ENCODE results near the gene HSH2D. TPM values are rescaled to one million over a fixed set of nuclear protein-coding genes. Genes with fewer than 3 reads are reported as not detected.

HSH2D gene
- total and polyA plus RNA-seq, 2 of the 13 experiments (the other 11 are each of a cell fraction or from before 2014, with no cell fraction given): 0.69 to 3.2 TPM

GRCh38 chr19:16202320-16203255 is 59.1 kb downstream of the HSH2D start:
- no peak overlapping the region for H2AFZ ChIP-seq (ENCODE audit: low read length)
- BruUV-seq (replicated peaks): no TSS peak
- POLR2A ChIA-PET: no interaction called here
- no peak overlapping the region for H3K9ac ChIP-seq (ENCODE audit: insufficient read depth, low read depth, low read length)
- in situ Hi-C loops (cut with HindIII; ENCODE audit: extremely low pct_ligation_motif_present, low pct_unique_long_range_greater_than_20kb): no loop called here
- H3K4me2 ChIP-seq (ENCODE audit: low read depth, low read length): no peak overlapping the region
- CTCF ChIA-PET (ENCODE audit: low intra/inter-chr PET ratio, low total read pairs): no interaction called here
- H3K79me2 ChIP-seq (ENCODE audit: insufficient read depth, low read length): peaks cover 23% of the 10 kb centered on the region
- 87% methylated on average over 20 of the region's 22 CpGs for WGBS (ENCODE audit: low lambda C conversion rate)
- DNase-seq (ENCODE audit: low spot score) (no peak), FAIRE-seq (no peak), ATAC-seq (no peak)
- no peak overlapping the region for H3K27ac ChIP-seq (ENCODE audit: extremely low read length, insufficient read depth, low read length)
- peaks cover 17 to 32% of the 10 kb centered on the region in 2 experiments; a peak in 4 of 5 replicates for H3K36me3 ChIP-seq (replicated peaks in 1 of 2; ENCODE audit: control insufficient read depth in 1 of 2, insufficient read depth in 2 of 2, low read length in 2 of 2)
- TF ChIP-seq ZBTB38 (CRISPR knock-in tag; IDR thresholded peaks at IDR 0.05) (0 out of 2 replicates have a peak, but pooled peaks have one; percentile 10), TEAD3 (CRISPR knock-in tag; optimal IDR thresholded peaks at IDR 0.05; ENCODE audit: borderline replicate concordance) (no peak), ZBTB33 (CRISPR knock-in tag; IDR thresholded peaks at IDR 0.05) (peak; percentile 90)
- H3K4me3 ChIP-seq (replicated peaks in 1 of 3; ENCODE audit: insufficient read depth in 1 of 3, low read depth in 2 of 3, low read length in 3 of 3): no peak overlapping the region
- H3K27me3 ChIP-seq (ENCODE audit: control insufficient read depth in 1 of 2, insufficient read depth in 2 of 2, low read length in 2 of 2): no peaks in the 10 kb centered on the region
- H3K9me3 ChIP-seq (ENCODE audit: low read length): no peaks in the 10 kb centered on the region
- H3K4me1 ChIP-seq (ENCODE audit: insufficient read depth, low read length): peaks cover 55% of the 10 kb centered on the region
- H4K20me1 ChIP-seq (ENCODE audit: insufficient read depth, low read length): no peaks in the 10 kb centered on the region
- intact Hi-C loops (cut with micrococcal nuclease; ENCODE audit: unreplicated experiment): no loop called here
